PC-3 (cell line): ENCODE data around the gene TTC12.

Experiments used
- EZH2 ChIP-seq: fragments of 300-600 bp; sonication (generic); IDR thresholded peaks from one replicate; pipeline ENCODE4 v1.6.1; 2017; ENCODE audit warnings: antibody characterized with exemption, mild to moderate bottlenecking, low read length; ENCODE audit not compliant: unreplicated experiment
- EZH2phosphoT487 ChIP-seq: fragments of 300-600 bp; sonication (generic); IDR thresholded peaks from 2 replicates; pipeline ENCODE4 v1.6.1; 2018; ENCODE audit warnings: mild to moderate bottlenecking, antibody characterized with exemption, low read length, borderline replicate concordance
- TF ChIP-seq, protein P1 (sequence below): fragments of 300-600 bp; sonication (generic); conservative IDR thresholded peaks from 2 replicates; pipeline ENCODE4 v1.5.1; 2017; ENCODE audit warnings: antibody characterized with exemption, low read depth, mild to moderate bottlenecking, low read length

DNA sequence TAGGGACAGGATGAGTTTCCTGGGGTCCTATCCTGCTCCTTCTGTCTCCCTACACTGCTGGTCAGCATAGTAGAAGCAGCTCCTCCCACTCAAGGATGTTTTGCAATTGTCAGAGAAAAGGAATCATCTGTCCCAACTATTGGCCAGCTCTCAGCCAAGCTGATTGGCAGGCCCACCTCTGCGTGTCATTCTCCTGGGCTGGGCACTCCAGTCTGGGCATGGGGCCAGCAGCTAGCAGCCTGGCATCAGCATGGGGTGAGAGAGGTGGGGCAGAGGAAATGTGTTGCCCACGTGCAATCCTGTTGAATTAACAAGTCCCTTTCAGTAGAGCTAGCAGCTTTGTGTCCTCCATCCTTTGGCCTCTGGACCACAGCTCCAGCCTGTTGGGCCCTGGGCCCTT lies 87.3 kb downstream of the TTC12 start:
- TF ChIP-seq, protein P1, sequence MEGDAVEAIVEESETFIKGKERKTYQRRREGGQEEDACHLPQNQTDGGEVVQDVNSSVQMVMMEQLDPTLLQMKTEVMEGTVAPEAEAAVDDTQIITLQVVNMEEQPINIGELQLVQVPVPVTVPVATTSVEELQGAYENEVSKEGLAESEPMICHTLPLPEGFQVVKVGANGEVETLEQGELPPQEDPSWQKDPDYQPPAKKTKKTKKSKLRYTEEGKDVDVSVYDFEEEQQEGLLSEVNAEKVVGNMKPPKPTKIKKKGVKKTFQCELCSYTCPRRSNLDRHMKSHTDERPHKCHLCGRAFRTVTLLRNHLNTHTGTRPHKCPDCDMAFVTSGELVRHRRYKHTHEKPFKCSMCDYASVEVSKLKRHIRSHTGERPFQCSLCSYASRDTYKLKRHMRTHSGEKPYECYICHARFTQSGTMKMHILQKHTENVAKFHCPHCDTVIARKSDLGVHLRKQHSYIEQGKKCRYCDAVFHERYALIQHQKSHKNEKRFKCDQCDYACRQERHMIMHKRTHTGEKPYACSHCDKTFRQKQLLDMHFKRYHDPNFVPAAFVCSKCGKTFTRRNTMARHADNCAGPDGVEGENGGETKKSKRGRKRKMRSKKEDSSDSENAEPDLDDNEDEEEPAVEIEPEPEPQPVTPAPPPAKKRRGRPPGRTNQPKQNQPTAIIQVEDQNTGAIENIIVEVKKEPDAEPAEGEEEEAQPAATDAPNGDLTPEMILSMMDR = no peak
- TF ChIP-seq EZH2phosphoT487 (no peak), EZH2 (no peak)
